Thoracic aorta (tissue), 2 donors: ENCODE data around the gene TACC2. TPM values are rescaled to one million over a fixed set of nuclear protein-coding genes. Genes with fewer than 3 reads are reported as not detected.

ENCODE experiments used
- ATAC-seq: fragments of 150-250 bp; one replicate; pipeline ENCODE4 v1.8.0; 2017; ENCODE audit warnings: low read depth; ENCODE audit not compliant: insufficient number of reproducible peaks, low FRiP score
- DNase-seq: peaks from one replicate; pipeline ENCODE4 v3.0.0-alpha.2; 2020; ENCODE audit warnings: low spot score
- H3K27ac ChIP-seq, 2 donors: fragments of 200-600 bp; sonication (generic); 1 replicate in 1 of 2; 2 replicates in 1 of 2; pipeline ENCODE4 v1.5.1; 2016; ENCODE audit warnings: mild to moderate bottlenecking in 2 of 2, moderate library complexity in 2 of 2
- H3K27me3 ChIP-seq: fragments of 200-600 bp; sonication (generic); replicated peaks from 2 replicates; pipeline ENCODE4 v1.6.0; 2016; ENCODE audit warnings: mild to moderate bottlenecking; ENCODE audit not compliant: insufficient read depth
- H3K36me3 ChIP-seq: fragments of 200-600 bp; sonication (generic); one replicate; pipeline ENCODE4 v1.5.1; 2016
- H3K4me1 ChIP-seq, 2 donors: fragments of 200-600 bp; sonication (generic); 1 replicate in 1 of 2; 2 replicates in 1 of 2; pipeline versions ENCODE4 v1.5.1 to v1.6.0; 2016; ENCODE audit warnings: low read depth in 2 of 2, mild to moderate bottlenecking in 1 of 2; ENCODE audit not compliant: control insufficient read depth in 1 of 2
- H3K4me3 ChIP-seq: fragments of 200-600 bp; sonication (generic); 2 replicates; pipeline ENCODE4 v1.5.1; 2016; ENCODE audit warnings: mild to moderate bottlenecking
- H3K9me3 ChIP-seq: fragments of 200-600 bp; sonication (generic); 2 replicates; pipeline ENCODE4 v1.5.1; 2016
- CTCF ChIP-seq: fragments of 200-600 bp; sonication (generic); IDR thresholded peaks from one replicate; pipeline ENCODE4 v1.5.1; 2019; ENCODE audit warnings: antibody characterized with exemption
- total RNA-seq, 2 donors: library from RNA; depleted of rRNA; stranded (reverse); fragments of >200 nt; gene quantifications; one replicate each; pipeline versions ENCODE4 v1.1.0 to v1.2.3, GENCODE V29; 2016

Gene TACC2
- total RNA-seq, 2 donors from 2014 or later = 52.1 to 71.0 TPM

GRCh38 chr10:122252805-122253204, 263.8 kb downstream of the TACC2 start:
- DNase-seq = no peak
- Histone ChIP-seq H3K4me1 (no peaks in the 10 kb centered on the region), H3K9me3 (no peaks in the 10 kb centered on the region), H3K27ac (no peak overlapping the region), H3K36me3 (peaks cover 25% of the 10 kb centered on the region), H3K4me3 (no peak overlapping the region), H3K27me3 (no peaks in the 10 kb centered on the region)
- ATAC-seq = no peak
- no peak for TF ChIP-seq CTCF

- Histone ChIP-seq H3K27me3 (no peaks in the 10 kb centered on the region), H3K9me3 (no peaks in the 10 kb centered on the region), H3K4me3 (no peak overlapping the region), H3K27ac (no peak overlapping the region), H3K36me3 (peaks cover 26% of the 10 kb centered on the region), H3K4me1 (no peaks in the 10 kb centered on the region)
- no peak for ATAC-seq
- DNase-seq = no peak
- TF ChIP-seq CTCF = no peak
These were observed 264.6 kb downstream of the TACC2 start for GRCh38 chr10:122253605-122254004.

- H3K9me3 ChIP-seq = no peaks in the 10 kb centered on the region
- peaks cover 17% of the 10 kb centered on the region for H3K36me3 ChIP-seq
- no peaks in the 10 kb centered on the region for H3K27me3 ChIP-seq
- no peak overlapping the region for H3K27ac ChIP-seq
- no peak overlapping the region for H3K4me3 ChIP-seq
- no peak for TF ChIP-seq CTCF
- ATAC-seq (no peak), DNase-seq (no peak)
- no peaks in the 10 kb centered on the region for H3K4me1 ChIP-seq
These were observed 265.9 kb downstream of the TACC2 start for GRCh38 chr10:122254831-122255230.

- Histone ChIP-seq H3K9me3 (no peaks in the 10 kb centered on the region), H3K4me1 (no peaks in the 10 kb centered on the region), H3K4me3 (no peak overlapping the region), H3K36me3 (peaks cover 12% of the 10 kb centered on the region), H3K27ac (no peak overlapping the region), H3K27me3 (no peaks in the 10 kb centered on the region)
- TF ChIP-seq CTCF = no peak
- ATAC-seq = no peak
- no peak for DNase-seq
These were observed 266.7 kb downstream of the TACC2 start for GRCh38 chr10:122255509-122256301.

GRCh38 chr10:122257041-122257440, 268.1 kb downstream of the TACC2 start:
- DNase-seq (no peak), ATAC-seq (no peak)
- H3K4me3 ChIP-seq = no peak overlapping the region
- peaks cover 4% of the 10 kb centered on the region for H3K9me3 ChIP-seq
- TF ChIP-seq CTCF = no peak
- peaks cover 12% of the 10 kb centered on the region for H3K36me3 ChIP-seq
- H3K27ac ChIP-seq = no peak overlapping the region
- no peaks in the 10 kb centered on the region for H3K27me3 ChIP-seq
- H3K4me1 ChIP-seq = no peaks in the 10 kb centered on the region
